NCI-H1417 (cell line): ENCODE measurements around the gene CDSN.

Experiments
- DNase-seq, 3 experiments: peaks; one replicate each; lab custom pipeline; 2025; lab: John Stamatoyannopoulos, UW

The CDSN gene

GRCh38 chr6:31145386-31145785, 25.1 kb upstream of the CDSN start:
- no peak for DNase-seq

GRCh38 chr6:31144970-31145340, 24.7 kb upstream of the CDSN start:
- no peak for DNase-seq

- no peak for DNase-seq
Observed at GRCh38 chr6:31144296-31144969, 24.2 kb upstream of the CDSN start.

- DNase-seq, result no peak
Observed at GRCh38 chr6:31143148-31143547, 22.9 kb upstream of the CDSN start.

GRCh38 chr6:31142361-31142761, 22.1 kb upstream of the CDSN start:
- no peak for DNase-seq

GRCh38 chr6:31140643-31141042, 20.4 kb upstream of the CDSN start:
- no peak for DNase-seq

- DNase-seq, result no peak
Observed at GRCh38 chr6:31139599-31139998, 19.4 kb upstream of the CDSN start.

GRCh38 chr6:31138982-31139381, 18.7 kb upstream of the CDSN start, which contains the start of gene PSORS1C2:
TSS of gene PSORS1C2 (minus strand) at chr6:31139066. CDS start at chr6:31139026, 40 bp downstream.
- no peak for DNase-seq

GRCh38 chr6:31135710-31136109, 15.5 kb upstream of the CDSN start:
- no peak for DNase-seq

- DNase-seq, result no peak
Observed at GRCh38 chr6:31132806-31133205, 12.6 kb upstream of the CDSN start.

- DNase-seq, result no peak
Observed at GRCh38 chr6:31131595-31131994, 11.3 kb upstream of the CDSN start.

GRCh38 chr6:31130751-31131150, 10.5 kb upstream of the CDSN start:
- DNase-seq, result no peak

- peak in 1 of 3 experiments; percentile 34 for DNase-seq
Observed at GRCh38 chr6:31129130-31129529, 8.9 kb upstream of the CDSN start.

- DNase-seq, result peak; percentile 38 to 70 (median 50)
Observed at GRCh38 chr6:31128093-31128676, 7.9 kb upstream of the CDSN start.

GRCh38 chr6:31126396-31127175, 6.3 kb upstream of the CDSN start:
- DNase-seq, result no peak

GRCh38 chr6:31125586-31126363, 5.5 kb upstream of the CDSN start:
- no peak for DNase-seq

- peak in 2 of 3 experiments; percentile 14 to 29 for DNase-seq
Observed at GRCh38 chr6:31125162-31125561, 4.9 kb upstream of the CDSN start.

- no peak for DNase-seq
Observed at GRCh38 chr6:31122791-31123706, 2.8 kb upstream of the CDSN start.

GRCh38 chr6:31121131-31121790, 1.0 kb upstream of the CDSN start:
- no peak for DNase-seq

GRCh38 chr6:31118178-31118577, 2.1 kb downstream of the CDSN start:
- DNase-seq, result no peak
